Activated CD4-positive, CD25-positive, alpha-beta regulatory T cell treated with anti-CD3 and anti-CD28 coated beads, Interleukin-2, amount 50 U/mL, for 16 hours (primary cell): ENCODE results near the gene MEIOSIN.
"Not testable (repeated sequence)": the region's sequence is repeated elsewhere in the genome, so short reads cannot be mapped to it uniquely, and the experiment has no call there.

Experiments
- DNase-seq: peaks from one replicate; pipeline ENCODE4 v3.0.0-alpha.2; 2020; ENCODE audit warnings: low read depth, low spot score

Gene MEIOSIN

GRCh38 chr19:45733160-45733810 lies at the start of gene MEIOSIN:
Gene MEIOSIN (plus strand): TSS chr19:45733439. CDS start chr19:45735377, 1,938 bp downstream.
- no peak for DNase-seq

- not testable (repeated sequence) for DNase-seq
Measured at GRCh38 chr19:45685045-45685444, 48.2 kb upstream of the MEIOSIN start.

GRCh38 chr19:45687599-45687998 lies 45.6 kb upstream of the MEIOSIN start:
- DNase-seq = no peak

- DNase-seq = peak; percentile 91
Measured at GRCh38 chr19:45691516-45692186, 41.6 kb upstream of the MEIOSIN start, which contains the start of gene SNRPD2. Gene SNRPD2 (minus strand): TSS chr19:45691953. CDS start chr19:45691888, 65 bp downstream.

GRCh38 chr19:45692187-45693105 lies 40.8 kb upstream of the MEIOSIN start, which contains the start of gene QPCTL:
Gene QPCTL (plus strand): TSS chr19:45692666. CDS start chr19:45692704, 38 bp downstream.
- peak; percentile 96 for DNase-seq

GRCh38 chr19:45693106-45693788 lies 40.0 kb upstream of the MEIOSIN start:
- peak; percentile 54 for DNase-seq

GRCh38 chr19:45701676-45702075 lies 31.6 kb upstream of the MEIOSIN start:
- no peak for DNase-seq

GRCh38 chr19:45705115-45705514 lies 28.1 kb upstream of the MEIOSIN start:
- no peak for DNase-seq

- no peak for DNase-seq
Measured at GRCh38 chr19:45705710-45706415, 27.4 kb upstream of the MEIOSIN start.

- no peak for DNase-seq
Measured at GRCh38 chr19:45710356-45711130, 22.7 kb upstream of the MEIOSIN start.

- no peak for DNase-seq
Measured at GRCh38 chr19:45711851-45712698, 21.2 kb upstream of the MEIOSIN start.

GRCh38 chr19:45712699-45713067 lies 20.6 kb upstream of the MEIOSIN start:
- DNase-seq = no peak

GRCh38 chr19:45713141-45713540 lies 20.1 kb upstream of the MEIOSIN start:
- DNase-seq = no peak

- no peak for DNase-seq
Measured at GRCh38 chr19:45715139-45715538, 18.1 kb upstream of the MEIOSIN start.

- no peak for DNase-seq
Measured at GRCh38 chr19:45716359-45717130, 16.7 kb upstream of the MEIOSIN start.

GRCh38 chr19:45717131-45717982 lies 15.9 kb upstream of the MEIOSIN start:
- DNase-seq = peak; percentile 96

GRCh38 chr19:45717983-45718650 lies 15.1 kb upstream of the MEIOSIN start:
- DNase-seq = no peak
